PC-3 (cell line): ENCODE measurements around the gene SSRP1. TPM values are rescaled to one million over a fixed set of nuclear protein-coding genes. Genes with fewer than 3 reads are reported as not detected.

ENCODE experiments used
- ATAC-seq: fragments of 200-7000 bp; cut with Tn5 transposase; 2 replicates; pipeline ENCODE4 v1.9.1; 2020; ENCODE audit warnings: mild to moderate bottlenecking, moderate library complexity
- BruUV-seq: library from RNA; stranded (reverse); fragments of 400-500 nt; replicated peaks from 2 replicates; lab custom pipeline; 2021; lab: Mats Ljungman, UMichigan
- CTCF ChIA-PET: fragments of 300-600 bp; sonication (Branson Sonifier 250); formaldehyde crosslinking; loops from one replicate; lab custom pipeline; 2022; ENCODE audit warnings: antibody characterized with exemption; lab: Charles Lee
- POLR2A ChIA-PET: fragments of 300-600 bp; sonication (Branson Sonifier 250); formaldehyde crosslinking; loops from one replicate; lab custom pipeline; 2022; ENCODE audit warnings: antibody characterized with exemption; ENCODE audit not compliant: unreplicated experiment; lab: Charles Lee
- DNase-seq: peaks from one replicate; pipeline ENCODE4 v3.0.0-alpha.2; 2015
- H2AFZ ChIP-seq: fragments of 300-600 bp; sonication (generic); 2 replicates; pipeline ENCODE4 v1.6.0; 2016; ENCODE audit warnings: antibody characterized with exemption, low read length
- H3F3A ChIP-seq: fragments of 300-600 bp; sonication (generic); one replicate; pipeline ENCODE4 v1.6.0; 2017; ENCODE audit warnings: antibody characterized with exemption, low read length, control low read depth, mild to moderate bottlenecking; ENCODE audit not compliant: unreplicated experiment
- H3K27ac ChIP-seq: fragments of 300-600 bp; sonication (generic); 2 replicates; pipeline ENCODE4 v1.5.1; 2016; ENCODE audit warnings: mild to moderate bottlenecking, low read length
- H3K27me3 ChIP-seq: fragments of 300-600 bp; sonication (generic); 2 replicates; pipeline ENCODE4 v1.6.1; 2016; ENCODE audit warnings: low read length, mixed read lengths
- H3K36me3 ChIP-seq: fragments of 300-600 bp; sonication (generic); 2 replicates; pipeline ENCODE4 v1.6.1; 2016; ENCODE audit warnings: low read depth, mixed run types, low read length, mixed read lengths
- H3K4me1 ChIP-seq: fragments of 300-600 bp; sonication (generic); 2 replicates; pipeline ENCODE4 v1.5.1; 2016; ENCODE audit warnings: low read length; ENCODE audit not compliant: insufficient read depth
- H3K4me2 ChIP-seq: fragments of 300-600 bp; sonication (generic); 2 replicates; pipeline ENCODE4 v1.6.0; 2016; ENCODE audit warnings: low read length
- H3K4me3 ChIP-seq: fragments of 300-600 bp; sonication (generic); 2 replicates; pipeline ENCODE4 v1.5.1; 2016; ENCODE audit warnings: mild to moderate bottlenecking, low read length, mixed read lengths
- H3K79me2 ChIP-seq: fragments of 300-600 bp; sonication (generic); 2 replicates; pipeline ENCODE4 v1.6.1; 2017; ENCODE audit warnings: low read length, mixed read lengths
- H3K9ac ChIP-seq: fragments of 300-600 bp; sonication (generic); 2 replicates; pipeline ENCODE4 v1.6.0; 2016; ENCODE audit warnings: mild to moderate bottlenecking, low read length
- H3K9me2 ChIP-seq: fragments of 300-600 bp; sonication (generic); replicated peaks from 2 replicates; pipeline ENCODE4 v1.6.1; 2016; ENCODE audit warnings: mixed run types, low read length, mixed read lengths
- H3K9me3 ChIP-seq: fragments of 300-600 bp; sonication (generic); 2 replicates; pipeline ENCODE4 v1.6.1; 2016; ENCODE audit warnings: low read length, mixed read lengths
- H4K20me1 ChIP-seq: fragments of 300-600 bp; sonication (generic); 2 replicates; pipeline ENCODE4 v1.6.1; 2016; ENCODE audit warnings: low read length, mixed read lengths
- EZH2 ChIP-seq: fragments of 300-600 bp; sonication (generic); IDR thresholded peaks from one replicate; pipeline ENCODE4 v1.6.1; 2017; ENCODE audit warnings: antibody characterized with exemption, mild to moderate bottlenecking, low read length; ENCODE audit not compliant: unreplicated experiment
- EZH2phosphoT487 ChIP-seq: fragments of 300-600 bp; sonication (generic); IDR thresholded peaks from 2 replicates; pipeline ENCODE4 v1.6.1; 2018; ENCODE audit warnings: mild to moderate bottlenecking, antibody characterized with exemption, low read length, borderline replicate concordance
- intact Hi-C: fragments of 100-400 bp; cut with micrococcal nuclease; formaldehyde crosslinking; loops from 2 replicates; pipeline ENCODE4 v1.9.0; 2023
- total RNA-seq: library from RNA; depleted of rRNA; stranded (reverse); fragments of >200 nt; gene quantifications from 2 replicates; pipeline ENCODE4 v1.2.3, GENCODE V29; 2014
- TF ChIP-seq, protein P1 (sequence below): fragments of 300-600 bp; sonication (generic); conservative IDR thresholded peaks from 2 replicates; pipeline ENCODE4 v1.5.1; 2017; ENCODE audit warnings: antibody characterized with exemption, low read depth, mild to moderate bottlenecking, low read length

Gene SSRP1
- total RNA-seq, 1 experiment from 2014 or later = 228 TPM

DNA sequence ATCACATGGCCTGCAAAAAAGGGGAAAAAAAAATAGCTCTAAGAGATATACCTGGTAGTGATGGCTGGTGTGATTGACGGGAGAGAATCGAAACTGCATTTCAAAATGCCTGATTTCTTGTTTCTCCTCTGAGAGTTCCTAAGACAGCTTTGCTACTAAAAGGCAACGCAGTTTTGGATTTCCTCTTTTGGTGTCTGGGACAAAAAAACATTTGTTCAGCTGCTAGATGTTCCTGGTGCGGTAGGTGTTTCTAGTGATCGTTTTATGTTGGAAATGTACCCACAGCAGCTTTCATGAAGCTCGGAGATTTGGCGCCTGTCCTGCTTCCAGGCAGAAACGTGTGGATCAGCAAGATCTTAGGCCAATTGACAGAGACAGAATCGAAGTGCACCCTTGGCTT is 20.6 kb upstream of the SSRP1 start:
- POLR2A ChIA-PET = no interaction called here
- no peak overlapping the region for H3K4me3 ChIP-seq

DNA sequence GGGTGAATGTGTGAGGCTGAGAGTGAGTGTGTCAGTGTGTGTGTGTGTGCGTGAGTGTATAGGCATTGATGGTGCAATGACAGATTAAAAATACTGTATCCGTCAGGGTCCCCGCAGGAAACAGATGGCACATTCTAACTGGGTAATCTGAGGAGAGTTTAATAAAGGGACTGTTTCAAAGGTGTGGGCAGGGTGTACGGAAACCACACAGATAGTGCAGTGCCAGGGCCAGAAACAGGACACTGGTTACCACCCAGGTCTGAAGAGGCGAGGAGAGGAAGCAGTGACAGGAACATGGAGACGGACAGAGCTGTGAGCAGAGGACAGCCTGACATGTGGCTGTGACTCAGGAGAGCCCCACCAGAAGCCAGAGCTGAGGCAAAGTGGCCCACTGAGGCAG is 19.0 kb upstream of the SSRP1 start:
- Histone ChIP-seq H3K27me3 (no peaks in the 10 kb centered on the region), H3K9me2 (no peaks in the 10 kb centered on the region), H3K9me3 (peaks cover 9% of the 10 kb centered on the region; the same call in 1 of the 2 replicates), H3K4me2 (no peak overlapping the region), H3K79me2 (no peaks in the 10 kb centered on the region), H3K27ac (no peak overlapping the region), H2AFZ (no peak overlapping the region), H3F3A (no peaks in the 10 kb centered on the region), H4K20me1 (no peaks in the 10 kb centered on the region), H3K9ac (no peak overlapping the region), H3K4me3 (no peak overlapping the region), H3K36me3 (no peaks in the 10 kb centered on the region; the same call in 1 of the 2 replicates), H3K4me1 (no peaks in the 10 kb centered on the region)
- CTCF ChIA-PET = no interaction called here
- POLR2A ChIA-PET = no interaction called here
- intact Hi-C loops = no loop called here
- TF ChIP-seq, protein P1, sequence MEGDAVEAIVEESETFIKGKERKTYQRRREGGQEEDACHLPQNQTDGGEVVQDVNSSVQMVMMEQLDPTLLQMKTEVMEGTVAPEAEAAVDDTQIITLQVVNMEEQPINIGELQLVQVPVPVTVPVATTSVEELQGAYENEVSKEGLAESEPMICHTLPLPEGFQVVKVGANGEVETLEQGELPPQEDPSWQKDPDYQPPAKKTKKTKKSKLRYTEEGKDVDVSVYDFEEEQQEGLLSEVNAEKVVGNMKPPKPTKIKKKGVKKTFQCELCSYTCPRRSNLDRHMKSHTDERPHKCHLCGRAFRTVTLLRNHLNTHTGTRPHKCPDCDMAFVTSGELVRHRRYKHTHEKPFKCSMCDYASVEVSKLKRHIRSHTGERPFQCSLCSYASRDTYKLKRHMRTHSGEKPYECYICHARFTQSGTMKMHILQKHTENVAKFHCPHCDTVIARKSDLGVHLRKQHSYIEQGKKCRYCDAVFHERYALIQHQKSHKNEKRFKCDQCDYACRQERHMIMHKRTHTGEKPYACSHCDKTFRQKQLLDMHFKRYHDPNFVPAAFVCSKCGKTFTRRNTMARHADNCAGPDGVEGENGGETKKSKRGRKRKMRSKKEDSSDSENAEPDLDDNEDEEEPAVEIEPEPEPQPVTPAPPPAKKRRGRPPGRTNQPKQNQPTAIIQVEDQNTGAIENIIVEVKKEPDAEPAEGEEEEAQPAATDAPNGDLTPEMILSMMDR = no peak
- no peak for TF ChIP-seq EZH2phosphoT487
- no peak for TF ChIP-seq EZH2
- BruUV-seq = no TSS peak
- DNase-seq = no peak
- ATAC-seq = no peak

More for the DNA sequence above, 20.6 kb upstream of the SSRP1 start:
- no peaks in the 10 kb centered on the region for H3K27me3 ChIP-seq
- TF ChIP-seq EZH2phosphoT487 (no peak), EZH2 (no peak)
- TF ChIP-seq, protein P1 = no peak
- H3K9me3 ChIP-seq = peaks cover 5% of the 10 kb centered on the region; the same call in 1 of the 2 replicates
- no peaks in the 10 kb centered on the region for H3F3A ChIP-seq
- no peak overlapping the region for H3K9ac ChIP-seq
- H3K36me3 ChIP-seq = no peaks in the 10 kb centered on the region; the same call in 1 of the 2 replicates
- H4K20me1 ChIP-seq = no peaks in the 10 kb centered on the region
- ATAC-seq = no peak
- intact Hi-C loops = no loop called here
- no peak overlapping the region for H2AFZ ChIP-seq
- no peak overlapping the region for H3K27ac ChIP-seq
- no peaks in the 10 kb centered on the region for H3K4me1 ChIP-seq
- CTCF ChIA-PET = no interaction called here
- H3K4me2 ChIP-seq = no peak overlapping the region
- BruUV-seq = no TSS peak
- H3K9me2 ChIP-seq = no peaks in the 10 kb centered on the region
- H3K79me2 ChIP-seq = no peaks in the 10 kb centered on the region
- DNase-seq = no peak

DNA sequence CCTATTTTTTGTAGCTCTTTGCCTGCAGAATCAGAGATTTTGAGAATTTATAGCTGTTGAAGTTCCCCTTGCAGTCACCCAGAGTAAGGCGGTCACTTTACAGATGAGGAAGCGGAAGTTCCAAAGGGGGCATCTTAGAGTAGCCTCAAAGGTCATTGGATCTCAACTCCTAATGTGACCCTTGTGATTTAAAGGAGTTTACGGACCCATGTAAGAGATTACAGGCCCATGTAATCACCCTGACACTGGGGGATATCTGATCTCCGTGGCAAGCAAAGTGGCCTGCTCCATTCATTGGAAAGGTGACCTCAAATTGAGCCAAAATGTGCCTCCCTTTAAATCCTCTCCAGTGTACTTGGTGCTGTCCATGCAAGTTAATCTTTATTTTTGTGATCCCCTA is 18.2 kb upstream of the SSRP1 start:
- Histone ChIP-seq H2AFZ (no peak overlapping the region), H3K4me1 (no peaks in the 10 kb centered on the region), H3F3A (no peaks in the 10 kb centered on the region), H3K4me2 (no peak overlapping the region), H3K9ac (no peak overlapping the region), H3K4me3 (no peak overlapping the region), H3K9me2 (no peaks in the 10 kb centered on the region), H3K9me3 (peaks cover 9% of the 10 kb centered on the region; the same call in 1 of the 2 replicates), H4K20me1 (no peaks in the 10 kb centered on the region), H3K27ac (no peak overlapping the region), H3K36me3 (no peaks in the 10 kb centered on the region; the same call in 1 of the 2 replicates), H3K79me2 (no peaks in the 10 kb centered on the region), H3K27me3 (no peaks in the 10 kb centered on the region)
- intact Hi-C loops = no loop called here
- ChIA-PET POLR2A (no interaction called here), CTCF (interaction anchor here (0.6 kb wide), 1 partner anchor 140 kb away, joined by 6 read pairs; no protein-coding TSS in a partner anchor)
- DNase-seq (no peak), ATAC-seq (no peak)
- TF ChIP-seq, protein P1 = no peak
- TF ChIP-seq EZH2phosphoT487 (no peak), EZH2 (no peak)
- BruUV-seq = no TSS peak
